ENCODE measurements around the gene ELOB. TPM values are rescaled to one million over a fixed set of nuclear protein-coding genes. Genes with fewer than 3 reads are reported as not detected.
A peak's percentile ranks its signal among the peaks of the same experiment; 100 is the strongest.

Gene ELOB
- total and polyA plus RNA-seq, 2 of the 8 experiments (the other 6 are each of a cell fraction or from before 2014, with no cell fraction given): 237 to 1,357 TPM

DNA sequence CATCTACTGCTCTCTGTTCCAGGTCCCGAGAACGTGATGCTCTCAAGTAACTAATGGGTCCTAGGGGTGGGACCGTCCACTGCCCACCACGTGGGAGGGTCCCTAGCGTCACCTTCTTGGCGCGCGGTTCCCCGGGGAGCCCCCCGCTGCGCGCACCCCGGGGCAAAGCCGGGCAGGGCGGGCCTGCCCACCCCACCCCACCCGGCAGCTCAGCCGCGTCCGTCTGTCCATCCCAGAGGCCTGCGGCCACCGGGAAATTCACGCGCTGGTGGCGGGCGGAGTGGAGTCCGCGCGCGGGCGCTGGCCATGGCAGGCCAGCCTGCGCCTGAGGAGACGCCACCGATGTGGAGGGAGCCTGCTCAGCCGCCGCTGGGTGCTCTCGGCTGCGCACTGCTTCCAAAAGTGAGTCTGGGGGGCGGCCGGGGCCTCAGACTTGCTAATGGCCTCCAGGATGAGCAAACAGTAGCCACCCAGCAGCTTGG, 21.7 kb upstream of the ELOB start:
- Histone ChIP-seq H3K4me2 (ENCODE audit: insufficient read depth in 1 of 2, low read depth in 2 of 2, low read length in 2 of 2) (no peak overlapping the region), H3K18ac (ENCODE audit: extremely low read depth, low read length) (no peak overlapping the region), H2BK5ac (ENCODE audit: low read depth, low read length) (no peak overlapping the region), H3K9ac (replicated peaks in 1 of 4; ENCODE audit: extremely low read depth in 1 of 4, low read depth in 3 of 4, low read length in 3 of 4) (no peak overlapping the region), H3K4me3 (ENCODE audit: extremely low read depth in 1 of 4, insufficient read depth in 2 of 4, low read depth in 3 of 4, low read length in 4 of 4) (no peak overlapping the region), H3K4me1 (replicated peaks in 1 of 4; ENCODE audit: control insufficient read depth in 3 of 4, insufficient read depth in 4 of 4, low read length in 3 of 4) (no peaks in the 10 kb centered on the region), H3K23ac (ENCODE audit: insufficient read length) (no peak overlapping the region), H3K79me2 (ENCODE audit: control insufficient read depth in 1 of 2, insufficient read depth in 2 of 2, low read length in 2 of 2) (no peaks in the 10 kb centered on the region), H3K27ac (ENCODE audit: low read depth, low read length) (no peak overlapping the region), H2AK5ac (ENCODE audit: low read depth, low read length) (no peak overlapping the region), H4K8ac (ENCODE audit: extremely low read depth, insufficient read depth, low read length) (peak overlapping the region; percentile 25), H2BK12ac (ENCODE audit: low read depth, low read length) (no peak overlapping the region), H3K23me2 (ENCODE audit: low read depth, low read length) (no peaks in the 10 kb centered on the region), H4K91ac (replicated peaks; ENCODE audit: insufficient read length, low read length) (no peak overlapping the region), H2BK15ac (ENCODE audit: low read length) (no peak overlapping the region), H3K56ac (replicated peaks; ENCODE audit: insufficient read length, low read depth, low read length) (no peak overlapping the region), H3K4ac (replicated peaks; ENCODE audit: insufficient read length, low read depth, low read length) (no peak overlapping the region), H4K5ac (ENCODE audit: insufficient read length, low read depth, low read length) (no peak overlapping the region), H2AFZ (ENCODE audit: low read length) (no peak overlapping the region), H2BK120ac (replicated peaks; ENCODE audit: low read depth, low read length) (no peak overlapping the region), H3K79me1 (ENCODE audit: low read depth, low read length) (no peaks in the 10 kb centered on the region), H3K27me3 (replicated peaks in 1 of 4; ENCODE audit: control insufficient read depth in 3 of 4, extremely low read depth in 1 of 4, insufficient read depth in 3 of 4, low read length in 3 of 4) (no peaks in the 10 kb centered on the region), H3K36me3 (ENCODE audit: control insufficient read depth in 2 of 4, insufficient read depth in 4 of 4, low read length in 3 of 4) (no peaks in the 10 kb centered on the region), H3K14ac (ENCODE audit: insufficient read length) (no peak overlapping the region), H2BK20ac (ENCODE audit: low read length) (no peak overlapping the region), H3K9me3 (ENCODE audit: insufficient read depth in 2 of 2, low read depth in 1 of 2, low read length in 1 of 2) (peaks cover under 1 to 1% of the 10 kb centered on the region in 2 experiments; a peak in 2 of 4 replicates), H4K20me1 (replicated peaks in 1 of 2; ENCODE audit: control insufficient read depth in 1 of 2, insufficient read depth in 2 of 2, low read length in 2 of 2) (no peaks in the 10 kb centered on the region)
- ChIA-PET CTCF (ENCODE audit: partially characterized antibody) (interaction anchor here (1.3 to 2.1 kb wide), 6 partner anchors 13 to 70 kb away, joined by 5 to 12 read pairs (median 6); no protein-coding TSS in a partner anchor), POLR2A (ENCODE audit: partially characterized antibody) (no interaction called here)
- TF ChIP-seq CHD1 (IDR thresholded peaks at IDR 0.05; ENCODE audit: low read depth, low read length): no peak
- no peak for TF ChIP-seq HDAC6 (IDR thresholded peaks at IDR 0.05; ENCODE audit: low read depth, low read length)
- no peak for TF ChIP-seq CBX5 (IDR thresholded peaks at IDR 0.05; ENCODE audit: low read depth, low read length)
- TF ChIP-seq TCF12 (IDR thresholded peaks at IDR 0.05; ENCODE audit: low read depth, low read length): no peak
- no peak for FAIRE-seq
- no peak for DNase-seq (ENCODE audit: low read depth in 1 of 2, low spot score in 2 of 2)
- 98% methylated on average over 6 of the region's 39 CpGs; no CpG with 5 or more reads in 1 of the 2 experiments for WGBS, 2 experiments (ENCODE audit: extremely low coverage in 1 of 2, insufficient coverage in 1 of 2, insufficient read length in 1 of 2, insufficient replicate concordance in 2 of 2, low coverage in 1 of 2, low lambda C conversion rate in 2 of 2, missing lambda C conversion rate in 1 of 2)
